Stromal cell of bone marrow (primary cell): ENCODE measurements around the gene NDUFS1.
A peak's percentile ranks its signal among the peaks of the same experiment; 100 is the strongest.
"Not testable (repeated sequence)": the region's sequence is repeated elsewhere in the genome, so short reads cannot be mapped to it uniquely, and the experiment has no call there.

ENCODE experiments used
- DNase-seq: peaks from one replicate; pipeline ENCODE4 v3.0.0-alpha.2; 2012; ENCODE audit warnings: low read depth

NDUFS1 gene

GRCh38 chr2:206159346-206160124 is at the start of gene NDUFS1, which contains the start of gene EEF1B2:
Gene NDUFS1, minus strand, starts transcription at chr2:206159444. Its CDS starts 5,766 bp downstream, at chr2:206153678.
Gene EEF1B2, plus strand, starts transcription at chr2:206159895. Its CDS starts 85 bp downstream, at chr2:206159980.
- peak; percentile 97 for DNase-seq

- no peak for DNase-seq
These were observed 49.7 kb upstream of the NDUFS1 start for GRCh38 chr2:206208900-206209299.

- not testable (repeated sequence) for DNase-seq
These were observed 48.1 kb upstream of the NDUFS1 start for GRCh38 chr2:206207316-206207715.

GRCh38 chr2:206204710-206205109 is 45.5 kb upstream of the NDUFS1 start:
- no peak for DNase-seq

GRCh38 chr2:206203331-206203730 is 44.1 kb upstream of the NDUFS1 start:
- DNase-seq, result no peak

- DNase-seq, result no peak
These were observed 43.2 kb upstream of the NDUFS1 start for GRCh38 chr2:206202446-206202845.

GRCh38 chr2:206201075-206201848 is 42.0 kb upstream of the NDUFS1 start:
- DNase-seq, result no peak

- DNase-seq, result peak; percentile 65
These were observed 39.4 kb upstream of the NDUFS1 start for GRCh38 chr2:206198677-206199076.

GRCh38 chr2:206193671-206194357 is 34.6 kb upstream of the NDUFS1 start:
- no peak for DNase-seq

- DNase-seq, result no peak
These were observed 32.9 kb upstream of the NDUFS1 start for GRCh38 chr2:206192157-206192556.

GRCh38 chr2:206190689-206191088 is 31.4 kb upstream of the NDUFS1 start:
- no peak for DNase-seq

- DNase-seq, result no peak
These were observed 30.9 kb upstream of the NDUFS1 start for GRCh38 chr2:206190111-206190510.

- no peak for DNase-seq
These were observed 30.4 kb upstream of the NDUFS1 start for GRCh38 chr2:206189691-206190090.

GRCh38 chr2:206181526-206181925 is 22.3 kb upstream of the NDUFS1 start:
- DNase-seq, result not testable (repeated sequence)

- no peak for DNase-seq
These were observed 17.7 kb upstream of the NDUFS1 start for GRCh38 chr2:206176901-206177300.

- DNase-seq, result peak; percentile 50
These were observed 16.9 kb upstream of the NDUFS1 start for GRCh38 chr2:206176121-206176520.

GRCh38 chr2:206173147-206173546 is 13.9 kb upstream of the NDUFS1 start:
- no peak for DNase-seq

GRCh38 chr2:206171624-206172397 is 12.6 kb upstream of the NDUFS1 start:
- DNase-seq, result not testable (repeated sequence)

- not testable (repeated sequence) for DNase-seq
These were observed 9.0 kb upstream of the NDUFS1 start for GRCh38 chr2:206168230-206168629.

- DNase-seq, result peak; percentile 18
These were observed 5.1 kb upstream of the NDUFS1 start for GRCh38 chr2:206164261-206164862.

GRCh38 chr2:206163251-206163880 is 4.1 kb upstream of the NDUFS1 start:
- no peak for DNase-seq
